ENCODE data around the gene CHRM4. TPM values are rescaled to one million over a fixed set of nuclear protein-coding genes. Genes with fewer than 3 reads are reported as not detected.
A peak's percentile ranks its signal among the peaks of the same experiment; 100 is the strongest.

CHRM4 gene
- total and polyA plus RNA-seq, 2 of the 13 experiments (the other 11 are each of a cell fraction or from before 2014, with no cell fraction given): 0.13 to 0.21 TPM

- no peak overlapping the region for H3K9ac ChIP-seq (ENCODE audit: insufficient read depth, low read depth, low read length)
- no peak for FAIRE-seq
- peaks cover 2% of the 10 kb centered on the region for H3K79me2 ChIP-seq (ENCODE audit: insufficient read depth, low read length)
- DNase-seq (ENCODE audit: low spot score): no peak
- intact Hi-C loops (cut with micrococcal nuclease; ENCODE audit: unreplicated experiment) (no loop called here), in situ Hi-C loops (cut with HindIII; ENCODE audit: extremely low pct_ligation_motif_present, low pct_unique_long_range_greater_than_20kb) (no loop called here)
- no peak for ATAC-seq
- no peak overlapping the region for H3K27ac ChIP-seq (ENCODE audit: extremely low read length, insufficient read depth, low read length)
- H4K20me1 ChIP-seq (ENCODE audit: insufficient read depth, low read length): no peaks in the 10 kb centered on the region
- 95% methylated on average over 8 of the region's 9 CpGs for whole genome bisulfite sequencing (ENCODE audit: low lambda C conversion rate)
- no peak overlapping the region for H2AFZ ChIP-seq (ENCODE audit: low read length)
- no TSS peak for BruUV-seq (replicated peaks)
- POLR2A ChIA-PET: interaction anchor here (1.3 kb wide), 1 partner anchor 110 kb away, joined by 5 read pairs; no protein-coding TSS in a partner anchor
- 0 out of 5 replicates have a peak, but pooled peaks cover 0 to 11% of the 10 kb centered on the region in 2 experiments for H3K36me3 ChIP-seq (replicated peaks in 1 of 2; ENCODE audit: control insufficient read depth in 1 of 2, insufficient read depth in 2 of 2, low read length in 2 of 2)
- no peaks in the 10 kb centered on the region for H3K9me3 ChIP-seq (ENCODE audit: low read length)
- CTCF ChIA-PET (ENCODE audit: low intra/inter-chr PET ratio, low total read pairs): no interaction called here
- no peak overlapping the region for H3K4me3 ChIP-seq (replicated peaks in 1 of 3; ENCODE audit: insufficient read depth in 1 of 3, low read depth in 2 of 3, low read length in 3 of 3)
- TF ChIP-seq EEA1 (CRISPR knock-in tag; IDR thresholded peaks at IDR 0.05; ENCODE audit: borderline replicate concordance) (no peak), ZNF652 (CRISPR knock-in tag; IDR thresholded peaks at IDR 0.05; ENCODE audit: borderline replicate concordance, low read depth) (peak; percentile 45; the same call in 1 of the 2 replicates)
- TF ChIP-seq, protein P1, sequence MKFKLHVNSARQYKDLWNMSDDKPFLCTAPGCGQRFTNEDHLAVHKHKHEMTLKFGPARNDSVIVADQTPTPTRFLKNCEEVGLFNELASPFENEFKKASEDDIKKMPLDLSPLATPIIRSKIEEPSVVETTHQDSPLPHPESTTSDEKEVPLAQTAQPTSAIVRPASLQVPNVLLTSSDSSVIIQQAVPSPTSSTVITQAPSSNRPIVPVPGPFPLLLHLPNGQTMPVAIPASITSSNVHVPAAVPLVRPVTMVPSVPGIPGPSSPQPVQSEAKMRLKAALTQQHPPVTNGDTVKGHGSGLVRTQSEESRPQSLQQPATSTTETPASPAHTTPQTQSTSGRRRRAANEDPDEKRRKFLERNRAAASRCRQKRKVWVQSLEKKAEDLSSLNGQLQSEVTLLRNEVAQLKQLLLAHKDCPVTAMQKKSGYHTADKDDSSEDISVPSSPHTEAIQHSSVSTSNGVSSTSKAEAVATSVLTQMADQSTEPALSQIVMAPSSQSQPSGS (CRISPR knock-in tag; IDR thresholded peaks at IDR 0.05): no peak
- H3K4me2 ChIP-seq (ENCODE audit: low read depth, low read length): no peak overlapping the region
- H3K4me1 ChIP-seq (ENCODE audit: insufficient read depth, low read length): peaks cover 39% of the 10 kb centered on the region
- no peaks in the 10 kb centered on the region for H3K27me3 ChIP-seq (ENCODE audit: control insufficient read depth in 1 of 2, insufficient read depth in 2 of 2, low read length in 2 of 2)
Measured at GRCh38 chr11:46353698-46354097, 37.9 kb downstream of the CHRM4 start.

DNA sequence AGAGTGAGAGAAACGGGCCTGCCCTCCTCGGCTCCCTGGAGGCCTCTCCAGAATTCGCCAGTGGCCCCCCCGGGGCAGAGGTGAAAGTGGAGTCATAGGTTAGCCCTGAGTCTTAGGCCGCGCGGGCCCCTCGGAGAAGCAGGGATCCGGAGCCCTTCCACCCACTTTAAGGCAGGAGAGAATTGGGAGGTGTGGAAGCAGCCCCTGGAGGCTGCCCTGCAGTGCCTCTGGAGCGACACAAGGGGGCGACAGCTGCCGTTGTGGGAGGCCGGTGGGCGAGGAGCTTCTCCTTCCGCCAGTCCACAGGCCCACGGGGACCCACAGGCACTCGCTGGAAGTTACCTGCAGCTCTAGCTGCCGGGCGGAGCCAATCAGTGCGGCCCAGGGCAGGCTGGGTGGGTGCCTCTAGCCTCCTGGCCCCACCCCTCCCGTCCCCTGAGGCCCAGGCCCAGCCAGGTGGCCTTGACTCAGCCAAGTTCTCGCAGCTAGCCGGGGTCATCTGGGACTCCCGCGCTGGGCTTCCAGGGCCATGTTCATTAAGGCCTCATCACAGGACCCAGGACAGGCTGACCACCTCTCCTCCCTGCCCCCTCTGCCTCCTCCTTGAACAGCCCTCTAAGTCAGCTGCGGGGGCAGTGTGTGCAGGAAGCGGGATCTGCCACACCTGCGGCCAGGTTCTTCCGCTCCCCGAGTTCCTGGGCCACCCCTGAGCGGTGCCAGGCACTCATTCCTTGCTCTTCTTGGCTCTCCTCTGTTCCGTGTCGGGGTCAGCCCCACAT lies 39.3 kb downstream of the CHRM4 start:
- no peak for FAIRE-seq
- Histone ChIP-seq H3K79me2 (ENCODE audit: insufficient read depth, low read length) (peaks cover 12% of the 10 kb centered on the region), H3K27me3 (ENCODE audit: control insufficient read depth in 1 of 2, insufficient read depth in 2 of 2, low read length in 2 of 2) (no peaks in the 10 kb centered on the region; a peak in 1 of 5 replicates), H3K4me2 (ENCODE audit: low read depth, low read length) (no peak overlapping the region), H3K27ac (ENCODE audit: extremely low read length, insufficient read depth, low read length) (no peak overlapping the region), H3K4me1 (ENCODE audit: insufficient read depth, low read length) (peaks cover 46% of the 10 kb centered on the region), H3K4me3 (replicated peaks in 1 of 3; ENCODE audit: insufficient read depth in 1 of 3, low read depth in 2 of 3, low read length in 3 of 3) (no peak overlapping the region), H3K9ac (ENCODE audit: insufficient read depth, low read depth, low read length) (no peak overlapping the region), H2AFZ (ENCODE audit: low read length) (no peak overlapping the region), H4K20me1 (ENCODE audit: insufficient read depth, low read length) (no peaks in the 10 kb centered on the region), H3K9me3 (ENCODE audit: low read length) (no peaks in the 10 kb centered on the region), H3K36me3 (replicated peaks in 1 of 2; ENCODE audit: control insufficient read depth in 1 of 2, insufficient read depth in 2 of 2, low read length in 2 of 2) (0 out of 5 replicates have a peak, but pooled peaks cover 0 to 11% of the 10 kb centered on the region in 2 experiments)
- ChIA-PET CTCF (ENCODE audit: low intra/inter-chr PET ratio, low total read pairs) (no interaction called here), POLR2A (no interaction called here)
- no peak for DNase-seq (ENCODE audit: low spot score)
- intact Hi-C loops (cut with micrococcal nuclease; ENCODE audit: unreplicated experiment) (no loop called here), in situ Hi-C loops (cut with HindIII; ENCODE audit: extremely low pct_ligation_motif_present, low pct_unique_long_range_greater_than_20kb) (no loop called here)
- ATAC-seq: peak; percentile 28; the same call in 2 of the 3 replicates
- WGBS (ENCODE audit: low lambda C conversion rate): 82% methylated on average over 19 of the region's 33 CpGs
- no TSS peak for BruUV-seq (replicated peaks)
- TF ChIP-seq ZNF550 (CRISPR knock-in tag; IDR thresholded peaks at IDR 0.05; ENCODE audit: borderline replicate concordance) (no peak), NFIB (CRISPR knock-in tag; IDR thresholded peaks at IDR 0.05; ENCODE audit: borderline replicate concordance) (no peak), IRF2 (CRISPR knock-in tag; IDR thresholded peaks at IDR 0.05) (no peak), PHF21A (CRISPR knock-in tag; IDR thresholded peaks at IDR 0.05) (no peak), ZNF225 (CRISPR knock-in tag; IDR thresholded peaks at IDR 0.05) (no peak), SP2 (CRISPR knock-in tag; IDR thresholded peaks at IDR 0.05) (no peak), AGO2 (optimal IDR thresholded peaks at IDR 0.05; ENCODE audit: low read depth, low read length) (peak; percentile 37), MTA1 (CRISPR knock-in tag; IDR thresholded peaks at IDR 0.05; ENCODE audit: borderline replicate concordance) (no peak), DPF2 (CRISPR knock-in tag; IDR thresholded peaks at IDR 0.05; ENCODE audit: borderline replicate concordance, low read depth) (no peak), ZNF30 (CRISPR knock-in tag; IDR thresholded peaks at IDR 0.05) (no peak), RAD21 (CRISPR knock-in tag; IDR thresholded peaks at IDR 0.05) (peak; percentile 34; the same call in 1 of the 2 replicates)
- TF ChIP-seq, protein P2, sequence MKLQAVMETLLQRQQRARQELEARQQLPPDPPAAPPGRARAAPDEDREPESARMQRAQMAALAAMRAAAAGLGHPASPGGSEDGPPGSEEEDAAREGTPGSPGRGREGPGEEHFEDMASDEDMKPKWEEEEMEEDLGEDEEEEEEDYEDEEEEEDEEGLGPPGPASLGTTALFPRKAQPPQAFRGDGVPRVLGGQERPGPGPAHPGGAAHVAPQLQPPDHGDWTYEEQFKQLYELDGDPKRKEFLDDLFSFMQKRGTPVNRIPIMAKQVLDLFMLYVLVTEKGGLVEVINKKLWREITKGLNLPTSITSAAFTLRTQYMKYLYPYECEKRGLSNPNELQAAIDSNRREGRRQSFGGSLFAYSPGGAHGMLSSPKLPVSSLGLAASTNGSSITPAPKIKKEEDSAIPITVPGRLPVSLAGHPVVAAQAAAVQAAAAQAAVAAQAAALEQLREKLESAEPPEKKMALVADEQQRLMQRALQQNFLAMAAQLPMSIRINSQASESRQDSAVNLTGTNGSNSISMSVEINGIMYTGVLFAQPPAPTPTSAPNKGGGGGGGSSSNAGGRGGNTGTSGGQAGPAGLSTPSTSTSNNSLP (IDR thresholded peaks at IDR 0.05; ENCODE audit: low read depth, low read length): no peak
